GM18873 (cell line): ENCODE data around the gene NDUFA6.
"Not testable (repeated sequence)": the region's sequence is repeated elsewhere in the genome, so short reads cannot be mapped to it uniquely, and the experiment has no call there.

Source experiments
- ATAC-seq: cut with Tn5 transposase; IDR thresholded peaks from one replicate; pipeline ENCODE4 v1.9.1; 2021; ENCODE audit warnings: mild to moderate bottlenecking, moderate library complexity, moderate number of reproducible peaks; ENCODE audit not compliant: unreplicated experiment, low FRiP score

Gene NDUFA6

DNA sequence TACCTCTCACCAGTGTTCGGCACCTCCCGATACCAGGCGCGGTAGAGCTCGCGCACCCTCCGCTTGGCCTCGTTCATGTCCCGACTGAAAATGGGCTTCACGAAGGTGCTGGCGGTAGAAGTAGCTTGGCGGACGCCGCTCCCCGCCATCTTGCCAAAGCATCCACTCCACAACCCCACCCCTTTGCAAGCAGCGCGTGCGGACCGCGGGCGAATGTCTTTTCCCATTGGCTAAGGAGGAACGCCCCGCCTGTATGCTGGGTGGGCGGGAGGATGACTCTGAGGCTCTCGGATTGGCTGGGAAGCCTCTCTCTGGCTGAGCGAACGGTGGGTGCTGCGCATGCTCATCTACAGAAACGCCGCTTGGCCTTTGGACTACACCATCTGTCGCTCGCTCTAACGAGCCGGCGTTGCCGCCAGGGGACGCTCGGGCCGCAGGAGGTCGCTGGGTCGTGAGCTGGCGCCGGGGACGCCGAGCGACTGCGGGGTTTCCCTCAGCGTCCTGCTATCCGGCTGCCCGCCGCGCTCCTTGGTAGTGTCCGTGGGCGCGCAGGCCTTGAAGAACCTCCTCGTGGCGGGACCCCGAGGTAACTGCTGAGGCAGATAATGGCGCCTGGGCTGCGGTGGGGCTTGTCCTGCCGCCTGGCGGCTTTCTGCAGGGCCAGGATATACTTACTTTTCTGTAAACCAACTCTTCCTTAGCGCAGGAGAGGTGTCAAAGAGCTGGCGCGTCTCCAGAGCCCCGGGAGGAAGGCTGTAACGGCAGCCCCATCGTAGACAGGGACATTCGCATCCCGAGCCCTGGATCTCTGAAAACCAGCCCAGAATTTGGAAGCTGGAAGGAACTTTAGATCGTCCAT is at the start of gene NDUFA6:
NDUFA6 (minus strand) TSS at position 177 of the 859 bp plus-strand sequence; CDS start at position 149, 28 bp downstream.
- peak; percentile 91 for ATAC-seq

DNA sequence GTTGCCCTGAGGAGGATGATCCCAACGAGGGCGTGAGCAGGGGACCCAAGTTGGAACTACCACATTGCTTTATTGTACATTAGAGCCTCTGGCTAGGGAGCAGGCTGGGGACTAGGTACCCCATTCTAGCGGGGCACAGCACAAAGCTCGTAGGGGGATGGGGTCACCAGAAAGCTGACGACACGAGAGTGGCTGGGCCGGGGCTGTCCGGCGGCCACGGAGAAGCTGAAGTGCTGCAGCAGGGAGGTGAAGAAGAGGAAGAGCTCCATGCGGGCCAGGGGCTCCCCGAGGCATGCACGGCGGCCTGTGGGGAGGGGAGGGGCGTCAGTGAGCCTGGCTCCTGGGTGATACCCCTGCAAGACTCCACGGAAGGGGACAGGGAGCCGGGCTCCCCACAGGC is 49.6 kb upstream of the NDUFA6 start:
- not testable (repeated sequence) for ATAC-seq

GRCh38 chr22:42139508-42139907 is 48.9 kb upstream of the NDUFA6 start:
- not testable (repeated sequence) for ATAC-seq

GRCh38 chr22:42138972-42139371 is 48.4 kb upstream of the NDUFA6 start:
- ATAC-seq, result no peak

DNA sequence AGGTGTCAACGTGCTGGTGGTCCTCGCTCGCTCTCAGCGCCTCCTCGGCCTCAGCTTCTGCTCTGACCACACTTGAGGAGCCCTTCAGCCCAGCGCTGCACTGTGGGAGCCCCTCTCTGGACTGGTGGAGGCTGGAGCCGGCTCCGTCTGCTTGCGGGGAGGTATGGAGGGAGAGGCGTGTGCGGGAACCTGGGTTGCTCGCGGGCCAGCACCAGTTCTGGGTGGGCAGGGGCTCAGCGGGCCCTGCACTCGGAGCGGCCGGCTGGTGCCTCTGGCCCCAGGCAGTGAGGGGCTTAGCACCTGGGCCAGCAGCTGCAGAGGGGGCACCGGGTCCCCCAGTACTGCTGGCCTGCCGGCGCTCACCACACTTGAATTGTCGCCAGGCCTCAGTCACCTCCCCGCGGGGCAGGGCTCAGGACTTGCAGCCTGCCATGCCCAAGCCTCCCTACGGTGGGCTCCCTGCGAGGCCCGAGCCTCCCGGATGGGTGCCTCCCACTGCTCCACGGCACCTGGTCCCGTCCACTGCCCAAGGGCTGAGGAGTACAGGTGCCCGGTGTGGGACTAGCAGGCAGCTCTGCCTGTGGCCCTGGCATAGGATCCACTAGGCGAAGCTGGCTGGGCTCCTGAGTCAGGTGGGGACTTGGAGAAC is 47.7 kb upstream of the NDUFA6 start:
- ATAC-seq, result no peak

DNA sequence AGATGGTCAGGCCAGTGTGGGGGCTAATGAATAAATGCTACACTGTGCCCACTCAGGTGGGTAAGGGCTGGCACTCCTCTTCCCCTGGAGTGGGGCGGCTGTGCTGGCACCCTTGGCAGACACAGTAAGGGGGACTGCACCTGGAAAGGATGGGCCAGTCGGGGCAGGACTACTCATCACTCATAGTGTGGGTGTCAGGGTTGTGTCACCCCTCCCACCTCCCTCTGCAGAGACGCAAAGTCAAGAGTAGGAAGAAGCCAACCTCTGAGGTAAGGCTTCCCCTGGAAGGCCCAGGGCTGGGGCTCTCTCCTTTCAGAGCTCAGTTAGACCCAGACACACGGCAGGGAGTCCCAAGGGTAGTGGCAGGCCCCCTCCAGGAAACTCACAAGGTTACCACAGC is 45.1 kb upstream of the NDUFA6 start:
- ATAC-seq, result not testable (repeated sequence)

DNA sequence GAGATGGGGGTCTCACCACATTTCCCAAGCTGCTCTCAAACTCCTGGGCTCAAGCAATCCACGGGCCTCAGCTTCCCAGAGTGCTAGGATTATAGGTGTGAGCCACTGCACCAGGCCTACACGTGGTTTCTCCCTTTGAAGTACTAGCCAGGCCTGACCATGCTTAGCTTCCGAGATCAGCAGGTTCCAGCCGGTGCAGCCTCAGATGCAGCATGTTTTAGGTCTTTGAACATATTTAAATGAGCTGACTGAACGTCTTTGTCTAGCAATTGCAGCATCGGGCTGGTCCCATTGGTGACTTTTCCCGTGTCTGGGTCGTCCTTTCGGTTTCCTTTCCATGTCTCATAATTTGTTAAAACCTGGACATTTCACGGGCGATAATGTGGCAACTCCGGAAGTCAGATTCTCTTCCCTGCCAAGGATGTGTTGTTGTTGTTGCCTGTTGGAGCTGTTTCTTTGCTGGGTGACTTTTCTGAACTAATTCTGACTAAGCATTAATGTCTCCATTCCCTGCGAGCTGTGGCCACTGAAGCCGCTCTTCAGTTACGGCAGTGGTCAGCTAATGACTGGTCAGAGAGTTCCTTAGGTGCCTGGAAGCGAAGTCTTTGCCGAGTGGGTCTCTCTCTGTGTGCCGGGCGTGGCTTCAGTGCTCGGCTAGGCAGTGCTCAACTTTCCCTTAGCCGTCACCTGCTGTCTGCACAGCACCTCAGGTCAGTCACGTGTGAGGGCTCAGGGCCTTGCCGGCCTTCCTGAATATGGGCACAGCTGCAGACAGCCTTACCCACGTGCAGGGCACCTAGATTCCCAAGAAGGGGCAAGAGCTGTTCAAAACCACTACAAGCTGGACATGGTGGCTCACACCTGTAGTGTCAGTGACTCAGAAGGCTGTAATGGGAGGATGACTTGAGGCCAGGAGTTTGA is 43.8 kb upstream of the NDUFA6 start:
- no peak for ATAC-seq

DNA sequence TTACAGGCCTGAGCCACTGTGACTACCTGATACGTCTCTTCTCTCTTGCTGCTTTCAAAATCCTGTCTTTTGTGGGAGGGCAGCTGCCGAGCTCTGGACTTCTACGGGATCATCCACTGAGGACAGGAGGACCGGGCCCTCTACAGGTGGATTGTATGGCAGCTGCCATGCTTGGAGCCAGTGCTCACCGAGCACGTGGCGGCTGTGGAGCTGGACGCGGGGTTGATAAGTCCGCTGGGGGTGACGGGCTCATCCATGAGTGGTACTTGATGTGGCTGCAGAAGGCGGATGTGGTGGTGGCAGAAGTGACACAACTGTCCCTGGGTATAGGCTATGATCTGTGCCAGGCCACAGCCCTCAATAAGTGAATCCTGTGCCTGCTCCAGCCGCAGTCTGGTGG is 41.9 kb upstream of the NDUFA6 start:
- no peak for ATAC-seq

DNA sequence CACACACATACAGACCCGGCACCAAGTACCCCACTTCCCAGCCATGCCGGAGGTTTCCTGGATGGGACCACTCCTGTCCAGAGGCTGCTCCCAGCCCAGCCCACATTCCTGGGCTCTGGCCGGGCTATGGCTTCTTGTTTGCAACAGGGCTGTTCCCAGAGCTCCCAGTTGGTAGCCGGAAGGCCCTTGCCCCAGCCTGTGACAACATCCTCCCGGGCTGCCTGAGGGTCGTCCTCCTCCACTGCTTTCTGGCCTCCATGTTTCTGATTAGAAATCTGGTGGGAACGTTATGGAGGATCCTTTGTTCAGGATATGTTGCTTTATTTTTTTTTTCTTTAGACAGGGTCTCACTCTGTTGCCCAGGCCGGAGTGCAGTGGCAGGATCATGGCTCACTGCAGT is 41.0 kb upstream of the NDUFA6 start:
- ATAC-seq, result no peak

GRCh38 chr22:42130639-42131431 is 40.3 kb upstream of the NDUFA6 start, which contains the start of gene CYP2D6:
Gene CYP2D6, minus strand, starts transcription at chr22:42130810. Its CDS starts 19 bp downstream, at chr22:42130791.
- not testable (repeated sequence) for ATAC-seq

- not testable (repeated sequence) for ATAC-seq
Measured at GRCh38 chr22:42130182-42130581, 39.6 kb upstream of the NDUFA6 start.

GRCh38 chr22:42128776-42129694 is 38.5 kb upstream of the NDUFA6 start:
- not testable (repeated sequence) for ATAC-seq

DNA sequence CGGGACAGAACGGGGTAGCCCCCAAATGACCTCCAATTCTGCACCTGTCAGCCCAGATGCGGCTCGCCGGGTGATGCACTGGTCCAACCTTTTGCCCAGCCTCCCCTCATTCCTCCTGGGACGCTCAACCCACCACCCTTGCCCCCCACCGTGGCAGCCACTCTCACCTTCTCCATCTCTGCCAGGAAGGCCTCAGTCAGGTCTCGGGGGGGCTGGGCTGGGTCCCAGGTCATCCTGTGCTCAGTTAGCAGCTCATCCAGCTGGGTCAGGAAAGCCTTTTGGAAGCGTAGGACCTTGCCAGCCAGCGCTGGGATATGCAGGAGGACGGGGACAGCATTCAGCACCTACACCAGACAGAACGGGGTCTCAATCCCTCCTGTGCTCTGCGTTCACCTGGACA is 37.4 kb upstream of the NDUFA6 start:
- not testable (repeated sequence) for ATAC-seq

- no peak for ATAC-seq
Measured at GRCh38 chr22:42127606-42128005, 37.0 kb upstream of the NDUFA6 start.

DNA sequence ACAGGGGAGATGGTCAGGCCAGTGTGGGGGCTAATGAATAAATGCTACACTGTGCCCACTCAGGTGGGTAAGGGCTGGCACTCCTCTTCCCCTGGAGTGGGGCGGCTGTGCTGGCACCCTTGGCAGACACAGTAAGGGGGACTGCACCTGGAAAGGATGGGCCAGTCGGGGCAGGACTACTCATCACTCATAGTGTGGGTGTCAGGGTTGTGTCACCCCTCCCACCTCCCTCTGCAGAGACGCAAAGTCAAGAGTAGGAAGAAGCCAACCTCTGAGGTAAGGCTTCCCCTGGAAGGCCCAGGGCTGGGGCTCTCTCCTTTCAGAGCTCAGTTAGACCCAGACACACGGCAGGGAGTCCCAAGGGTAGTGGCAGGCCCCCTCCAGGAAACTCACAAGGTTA is 33.0 kb upstream of the NDUFA6 start:
- ATAC-seq, result not testable (repeated sequence)

DNA sequence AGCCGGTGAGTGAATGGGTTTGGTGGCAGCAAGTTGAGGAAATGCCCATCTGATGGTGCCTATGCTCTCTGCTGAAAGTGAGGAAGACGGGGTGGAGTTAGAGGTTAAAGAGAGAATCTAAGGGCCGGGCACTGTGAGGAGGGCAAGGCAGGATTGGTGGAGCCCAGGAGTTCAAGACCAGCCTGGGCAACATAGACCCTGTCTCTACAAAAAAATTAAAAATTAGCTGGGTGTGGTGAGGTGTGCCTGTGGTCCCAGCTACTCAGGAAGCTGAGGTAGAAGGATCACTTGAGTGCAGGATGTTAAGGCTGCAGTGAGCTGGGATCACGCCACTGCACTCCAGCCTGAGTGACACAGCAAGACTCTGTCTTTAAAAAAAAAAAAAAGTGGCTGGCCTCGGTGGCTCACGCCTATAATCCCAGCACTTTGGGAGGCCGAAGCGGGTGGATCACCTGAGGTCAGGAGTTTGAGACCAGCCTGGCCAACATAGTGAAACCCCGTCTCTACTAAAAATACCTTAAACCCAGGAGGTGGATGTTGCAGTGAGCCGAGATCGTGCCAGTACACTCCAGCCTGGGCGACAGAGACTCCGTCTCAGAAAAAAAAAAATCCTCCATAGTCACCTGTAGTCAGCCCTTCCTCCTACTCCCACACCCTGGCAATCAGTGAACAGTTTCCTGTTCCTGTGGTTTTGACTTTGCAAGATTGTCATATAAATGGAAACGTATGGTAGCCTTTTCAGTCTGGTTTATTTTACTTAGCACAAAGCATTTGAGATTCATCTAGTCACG is 29.9 kb upstream of the NDUFA6 start:
- not testable (repeated sequence) for ATAC-seq

DNA sequence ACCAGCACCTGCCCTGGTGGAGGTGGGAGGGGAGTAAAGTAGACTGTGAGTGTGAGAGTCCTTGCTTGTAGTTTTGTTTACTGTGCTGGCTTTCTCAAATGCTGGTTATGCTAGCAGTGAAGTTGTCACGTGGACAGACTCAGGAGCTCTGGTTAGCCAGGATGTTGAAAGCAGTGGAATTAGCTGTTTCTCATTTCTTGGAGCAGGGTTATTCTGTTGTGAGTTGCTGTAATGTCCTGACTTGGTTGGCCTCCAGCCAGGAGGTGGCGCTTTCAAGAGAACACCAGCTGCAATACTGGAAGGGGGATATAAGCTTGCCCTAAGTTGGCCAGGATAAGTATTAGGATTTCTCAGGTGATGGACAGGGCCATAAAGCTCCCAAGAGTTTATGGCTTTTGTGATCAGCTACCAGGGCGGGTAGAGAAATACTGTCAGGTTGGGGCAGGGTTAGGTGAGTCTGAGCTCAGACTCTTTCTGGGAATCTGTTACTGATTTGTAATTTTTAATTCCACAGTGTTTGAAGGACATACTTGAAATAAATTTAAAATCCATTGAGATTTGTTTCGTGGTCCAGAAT is 26.4 kb upstream of the NDUFA6 start:
- no peak for ATAC-seq

- ATAC-seq, result not testable (repeated sequence)
Measured at GRCh38 chr22:42115420-42115830, 24.9 kb upstream of the NDUFA6 start.
